Fibroblast of lung (primary cell): ENCODE results near the gene RHBG. TPM values are rescaled to one million over a fixed set of nuclear protein-coding genes. Genes with fewer than 3 reads are reported as not detected.
"Not testable (repeated sequence)": the region's sequence is repeated elsewhere in the genome, so short reads cannot be mapped to it uniquely, and the experiment has no call there.

Experiments
- DNase-seq, 2 donors: peaks; one replicate each; pipeline versions ENCODE4 v3.0.0 to v3.0.0-alpha.2; 2010; ENCODE audit warnings: low read depth in 2 of 2
- H2AFZ ChIP-seq: 2 replicates; pipeline ENCODE4 v1.5.1; 2012; ENCODE audit warnings: low read length, control low read depth, inconsistent platforms
- H3K27ac ChIP-seq: 2 replicates; pipeline ENCODE4 v1.5.1; 2011; ENCODE audit warnings: low read length, control low read depth; ENCODE audit not compliant: insufficient read depth
- H3K27me3 ChIP-seq: 2 replicates; pipeline ENCODE4 v1.5.1; 2011; ENCODE audit warnings: mild to moderate bottlenecking, low read length; ENCODE audit not compliant: control insufficient read depth, insufficient read depth
- H3K36me3 ChIP-seq: 2 replicates; pipeline ENCODE4 v1.5.1; 2011; ENCODE audit warnings: low read length; ENCODE audit not compliant: control insufficient read depth, insufficient read depth
- H3K4me1 ChIP-seq: 2 replicates; pipeline ENCODE4 v1.5.1; 2011; ENCODE audit warnings: low read length; ENCODE audit not compliant: control insufficient read depth, insufficient read depth; ENCODE audit errors: extremely low read depth
- H3K4me2 ChIP-seq: 2 replicates; pipeline ENCODE4 v1.5.1; 2011; ENCODE audit warnings: low read length, control low read depth; ENCODE audit not compliant: insufficient read depth; ENCODE audit errors: extremely low read depth
- H3K4me3 ChIP-seq, 4 experiments: fragments of 200-600 bp in 1 of 4; sonication (generic) in 1 of 4; replicated peaks in 1 of 4; 2 replicates each; pipeline ENCODE4 v1.5.1; 2011 to 2016; ENCODE audit warnings: low read length in 4 of 4, low read depth in 3 of 4, mild to moderate bottlenecking in 3 of 4, control low read depth in 2 of 4, inconsistent platforms in 1 of 4, mixed read lengths in 1 of 4; ENCODE audit not compliant: insufficient read depth in 1 of 4; ENCODE audit errors: control extremely low read depth in 1 of 4
- H3K79me2 ChIP-seq: 2 replicates; pipeline ENCODE4 v1.5.1; 2012; ENCODE audit warnings: mild to moderate bottlenecking, low read length, inconsistent platforms; ENCODE audit not compliant: control insufficient read depth, insufficient read depth
- H3K9ac ChIP-seq: 2 replicates; pipeline ENCODE4 v1.5.1; 2011; ENCODE audit warnings: mild to moderate bottlenecking, low read length, control low read depth; ENCODE audit not compliant: insufficient read depth
- H3K9me3 ChIP-seq: 2 replicates; pipeline ENCODE4 v1.5.1; 2012; ENCODE audit warnings: low read depth, low read length; ENCODE audit not compliant: control insufficient read depth, insufficient read depth
- H4K20me1 ChIP-seq: 2 replicates; pipeline ENCODE4 v1.5.1; 2011; ENCODE audit warnings: low read length; ENCODE audit not compliant: control insufficient read depth, insufficient read depth; ENCODE audit errors: extremely low read depth
- CTCF ChIP-seq, 2 donors: IDR thresholded peaks in 1 of 2; conservative IDR thresholded peaks in 1 of 2; 1 replicate in 1 of 2; 2 replicates in 1 of 2; pipeline ENCODE4 v1.5.1; 2011 to 2012; ENCODE audit warnings: low read length in 2 of 2, control low read depth in 1 of 2, inconsistent platforms in 1 of 2, low read depth in 1 of 2, mild to moderate bottlenecking in 1 of 2
- EZH2 ChIP-seq: IDR thresholded peaks from 2 replicates; pipeline ENCODE4 v1.5.1; 2012; ENCODE audit warnings: low read length, control low read depth, mild to moderate bottlenecking; ENCODE audit errors: missing control alignments
- polyA plus RNA-seq, 2 donors: library from polyadenylated mRNA; depleted of rRNA in 1 of 2; stranded (reverse) in 1 of 2; unstranded in 1 of 2; fragments of >200 nt; gene quantifications; 2 replicates each; pipeline ENCODE4 v1.2.1, GENCODE V29; 2011 to 2012; ENCODE audit warnings: missing spikeins in 1 of 2
- total RNA-seq: library from RNA; depleted of rRNA; stranded (reverse); fragments of >200 nt; gene quantifications from 2 replicates; pipeline ENCODE4 v1.2.1, GENCODE V29; 2014

The RHBG gene
- total and polyA plus RNA-seq, 2 donors (not counting 1 experiment from before 2014, with no cell fraction given) = not detected

- peak; percentile 100 for DNase-seq
Observed at GRCh38 chr1:156338180-156338976, 30.6 kb upstream of the RHBG start, which contains the start of the genes CCT3 and TSACC. Gene CCT3 (minus strand): TSS chr1:156338292. CDS start chr1:156338184, 108 bp downstream. Gene TSACC (plus strand): TSS chr1:156338526. CDS start chr1:156339758, 1,232 bp downstream.

GRCh38 chr1:156342166-156342955, 26.6 kb upstream of the RHBG start:
- Histone ChIP-seq H3K4me3 (no peak overlapping the region), H3K9me3 (no peaks in the 10 kb centered on the region), H2AFZ (no peak overlapping the region), H3K36me3 (no peaks in the 10 kb centered on the region), H3K27ac (no peak overlapping the region), H3K4me1 (peaks cover 3% of the 10 kb centered on the region), H4K20me1 (no peaks in the 10 kb centered on the region), H3K9ac (no peak overlapping the region), H3K4me2 (no peak overlapping the region), H3K27me3 (peaks cover 5% of the 10 kb centered on the region), H3K79me2 (peaks cover 7% of the 10 kb centered on the region)
- TF ChIP-seq CTCF (conservative IDR thresholded peaks at IDR 0.05 in 1 of 2, IDR thresholded peaks at IDR 0.05 in 1 of 2; ENCODE audit: low read depth in 1 of 2, low read length in 2 of 2) (no peak), EZH2 (no peak)
- DNase-seq = no peak

More at GRCh38 chr1:156338180-156338976, 30.6 kb upstream of the RHBG start, which contains the start of the genes CCT3 and TSACC:
- Histone ChIP-seq H3K36me3 (peaks cover 9% of the 10 kb centered on the region), H3K4me3 (peak within 1 kb of the TSS; percentile 75 to 97 (median 94)), H3K27ac (peak within 1 kb of the TSS; percentile 82), H3K9ac (peak within 1 kb of the TSS; percentile 43), H3K27me3 (no peaks in the 10 kb centered on the region), H3K4me2 (peak within 1 kb of the TSS; percentile 70), H3K79me2 (peaks cover 36% of the 10 kb centered on the region), H3K4me1 (no peaks in the 10 kb centered on the region), H4K20me1 (no peaks in the 10 kb centered on the region), H3K9me3 (no peaks in the 10 kb centered on the region), H2AFZ (peak within 1 kb of the TSS; percentile 95)
- TF ChIP-seq CTCF (conservative IDR thresholded peaks at IDR 0.05 in 1 of 2, IDR thresholded peaks at IDR 0.05 in 1 of 2; ENCODE audit: low read depth in 1 of 2, low read length in 2 of 2) (no peak), EZH2 (no peak)

GRCh38 chr1:156344409-156344808, 24.6 kb upstream of the RHBG start:
- H3K9me3 ChIP-seq = no peaks in the 10 kb centered on the region
- H3K4me1 ChIP-seq = peaks cover 3% of the 10 kb centered on the region
- H3K4me2 ChIP-seq = no peak overlapping the region
- H2AFZ ChIP-seq = no peak overlapping the region
- H3K4me3 ChIP-seq = no peak overlapping the region
- no peak for TF ChIP-seq EZH2
- H3K9ac ChIP-seq = no peak overlapping the region
- H3K27me3 ChIP-seq = peaks cover 9% of the 10 kb centered on the region
- no peaks in the 10 kb centered on the region for H3K79me2 ChIP-seq
- no peaks in the 10 kb centered on the region for H3K36me3 ChIP-seq
- no peak for DNase-seq
- H4K20me1 ChIP-seq = no peaks in the 10 kb centered on the region
- no peak overlapping the region for H3K27ac ChIP-seq

- not testable (repeated sequence) for H2AFZ ChIP-seq, H3K4me1 ChIP-seq, H3K9me3 ChIP-seq, H4K20me1 ChIP-seq, H3K27me3 ChIP-seq, H3K27ac ChIP-seq, H3K4me2 ChIP-seq, H3K36me3 ChIP-seq, DNase-seq, H3K79me2 ChIP-seq, H3K9ac ChIP-seq, H3K4me3 ChIP-seq
Observed at GRCh38 chr1:156346035-156346434, 23.0 kb upstream of the RHBG start.
